HTR-8/SVneo (cell line): ENCODE data around the gene RPUSD1.

Source experiments
- DNase-seq: peaks from one replicate; pipeline ENCODE4 v3.0.0; 2011; ENCODE audit warnings: low spot score, mixed read lengths; ENCODE audit not compliant: insufficient read length
- FAIRE-seq: peaks from 2 replicates; lab custom pipeline; 2011; peaks lifted over from hg19 to GRCh38; lab: Jason Lieb, UNC

RPUSD1 gene

GRCh38 chr16:769934-770333 lies 18.2 kb downstream of the RPUSD1 start:
- DNase-seq (no peak), FAIRE-seq (no peak)

- DNase-seq, result no peak
- FAIRE-seq, result no peak
These were observed 18.9 kb downstream of the RPUSD1 start for GRCh38 chr16:769184-769784.

GRCh38 chr16:768428-768827 lies 19.8 kb downstream of the RPUSD1 start:
- DNase-seq (no peak), FAIRE-seq (no peak)

GRCh38 chr16:767743-768235 lies 20.4 kb downstream of the RPUSD1 start:
- no peak for DNase-seq
- no peak for FAIRE-seq

GRCh38 chr16:766820-767640 lies 21.2 kb downstream of the RPUSD1 start:
- no peak for DNase-seq
- FAIRE-seq, result no peak

GRCh38 chr16:766008-766819 lies 22.0 kb downstream of the RPUSD1 start:
- FAIRE-seq (no peak), DNase-seq (no peak)

- DNase-seq (no peak), FAIRE-seq (no peak)
These were observed 22.7 kb downstream of the RPUSD1 start for GRCh38 chr16:765488-765865.

GRCh38 chr16:764848-765487 lies 23.2 kb downstream of the RPUSD1 start:
- DNase-seq (no peak), FAIRE-seq (no peak)

- FAIRE-seq (no peak), DNase-seq (no peak)
These were observed 23.9 kb downstream of the RPUSD1 start for GRCh38 chr16:764184-764750.

- FAIRE-seq (no peak), DNase-seq (no peak)
These were observed 24.6 kb downstream of the RPUSD1 start for GRCh38 chr16:763369-764183.

- no peak for FAIRE-seq
- no peak for DNase-seq
These were observed 25.4 kb downstream of the RPUSD1 start for GRCh38 chr16:762595-763268.

GRCh38 chr16:761625-762513 lies 26.3 kb downstream of the RPUSD1 start:
- FAIRE-seq, result no peak

GRCh38 chr16:760545-761343 lies 27.4 kb downstream of the RPUSD1 start, which contains the start of gene MSLN:
MSLN (plus strand) TSS chr16:760734; CDS start chr16:762681, 1,947 bp downstream.
- FAIRE-seq (peak; percentile 79), DNase-seq (peak; percentile 79)

More at GRCh38 chr16:761625-762513, 26.3 kb downstream of the RPUSD1 start:
- DNase-seq, result no peak

GRCh38 chr16:760065-760464 lies 28.1 kb downstream of the RPUSD1 start:
- FAIRE-seq, result peak; percentile 63
- no peak for DNase-seq

GRCh38 chr16:759110-759910 lies 28.9 kb downstream of the RPUSD1 start:
- FAIRE-seq, result no peak
- no peak for DNase-seq

- no peak for FAIRE-seq
- no peak for DNase-seq
These were observed 31.8 kb downstream of the RPUSD1 start for GRCh38 chr16:756428-756827.
